ENCODE measurements around the gene MAPK1.

Gene MAPK1

GRCh38 chr22:21858025-21858764 is 9.2 kb downstream of the MAPK1 start:
- ChIA-PET POLR2A (no interaction called here), CTCF (no interaction called here)
- H3K4me3 ChIP-seq (ENCODE audit: low read depth, low read length) = no peak overlapping the region
- no peak for DNase-seq (ENCODE audit: low read depth, low spot score)
- no peak for TF ChIP-seq CTCF (IDR thresholded peaks at IDR 0.05; ENCODE audit: insufficient read depth, low read length, missing control alignments)

- ChIA-PET POLR2A (no interaction called here), CTCF (no interaction called here)
- no peak overlapping the region for H3K4me3 ChIP-seq (ENCODE audit: low read depth, low read length)
- no peak for TF ChIP-seq CTCF (IDR thresholded peaks at IDR 0.05; ENCODE audit: insufficient read depth, low read length, missing control alignments)
- no peak for DNase-seq (ENCODE audit: low read depth, low spot score)
Observed at GRCh38 chr22:21857481-21857914, 9.9 kb downstream of the MAPK1 start.

GRCh38 chr22:21856868-21857267 is 10.6 kb downstream of the MAPK1 start:
- ChIA-PET CTCF (interaction anchor here (1.9 kb wide), 1 partner anchor 8 kb away, joined by 6 read pairs; no protein-coding TSS in a partner anchor), POLR2A (no interaction called here)
- no peak overlapping the region for H3K4me3 ChIP-seq (ENCODE audit: low read depth, low read length)
- no peak for DNase-seq (ENCODE audit: low read depth, low spot score)
- no peak for TF ChIP-seq CTCF (IDR thresholded peaks at IDR 0.05; ENCODE audit: insufficient read depth, low read length, missing control alignments)

GRCh38 chr22:21856197-21856596 is 11.2 kb downstream of the MAPK1 start:
- ChIA-PET CTCF (interaction anchor here (1.9 kb wide), 1 partner anchor 9 kb away, joined by 6 read pairs; no protein-coding TSS in a partner anchor), POLR2A (no interaction called here)
- TF ChIP-seq CTCF (IDR thresholded peaks at IDR 0.05; ENCODE audit: insufficient read depth, low read length, missing control alignments) = no peak
- no peak for DNase-seq (ENCODE audit: low read depth, low spot score)
- H3K4me3 ChIP-seq (ENCODE audit: low read depth, low read length) = no peak overlapping the region

- POLR2A ChIA-PET = no interaction called here
- CTCF ChIA-PET = interaction anchor here (1.9 kb wide), 1 partner anchor 9 kb away, joined by 6 read pairs; no protein-coding TSS in a partner anchor
- no peak for DNase-seq (ENCODE audit: low read depth, low spot score)
- no peak overlapping the region for H3K4me3 ChIP-seq (ENCODE audit: low read depth, low read length)
- no peak for TF ChIP-seq CTCF (IDR thresholded peaks at IDR 0.05; ENCODE audit: insufficient read depth, low read length, missing control alignments)
Observed at GRCh38 chr22:21855676-21856075, 11.8 kb downstream of the MAPK1 start.

GRCh38 chr22:21850660-21851059 is 16.8 kb downstream of the MAPK1 start:
- ChIA-PET POLR2A (no interaction called here), CTCF (interaction anchor here (1.0 to 1.4 kb wide), 2 partner anchors 16 to 121 kb away, joined by 3 to 4 read pairs; no protein-coding TSS in a partner anchor)
- DNase-seq (ENCODE audit: low read depth, low spot score) = no peak
- no peak for TF ChIP-seq CTCF (IDR thresholded peaks at IDR 0.05; ENCODE audit: insufficient read depth, low read length, missing control alignments)
- no peak overlapping the region for H3K4me3 ChIP-seq (ENCODE audit: low read depth, low read length)

Data from AG04449 (cell line).